ENCODE measurements around the gene CCNI2. TPM values are rescaled to one million over a fixed set of nuclear protein-coding genes. Genes with fewer than 3 reads are reported as not detected.
"Not testable (repeated sequence)": the region's sequence is repeated elsewhere in the genome, so short reads cannot be mapped to it uniquely, and the experiment has no call there.

The CCNI2 gene
- total RNA-seq, 1 experiment from 2014 or later: 1.7 TPM

GRCh38 chr5:132802044-132802684 lies 54.9 kb downstream of the CCNI2 start:
- peaks cover 15% of the 10 kb centered on the region for H3K27me3 Mint-ChIP-seq (ENCODE audit: low read depth)
- H3K27ac Mint-ChIP-seq: no peak overlapping the region
- no peak overlapping the region for H3K4me3 Mint-ChIP-seq
- H3K9me3 Mint-ChIP-seq: no peaks in the 10 kb centered on the region
- TF ChIP-seq ZNF532 (CRISPR knock-in tag; IDR thresholded peaks at IDR 0.05; ENCODE audit: borderline replicate concordance) (no peak), ZNF121 (CRISPR knock-in tag; IDR thresholded peaks at IDR 0.05) (peak; percentile 93), NFATC4 (CRISPR knock-in tag; IDR thresholded peaks at IDR 0.05) (no peak), ZBTB21 (CRISPR knock-in tag; IDR thresholded peaks at IDR 0.05; ENCODE audit: borderline replicate concordance) (no peak), FOXP1 (CRISPR knock-in tag; IDR thresholded peaks at IDR 0.05; ENCODE audit: borderline replicate concordance) (no peak)
- no peak for ATAC-seq
- no peaks in the 10 kb centered on the region for H3K36me3 Mint-ChIP-seq
- no peak for DNase-seq (ENCODE audit: low spot score)
- CTCF ChIA-PET: interaction anchor here (0.7 to 2.9 kb wide), 6 partner anchors 12 to 296 kb away, joined by 3 to 13 read pairs (median 4); no protein-coding TSS in a partner anchor
- peaks cover 5% of the 10 kb centered on the region for H3K4me1 Mint-ChIP-seq
- POLR2A ChIA-PET: no interaction called here

- H3K27me3 Mint-ChIP-seq (ENCODE audit: low read depth): peaks cover 15% of the 10 kb centered on the region
- DNase-seq (ENCODE audit: low spot score); H3K4me1 Mint-ChIP-seq; H3K27ac Mint-ChIP-seq; POLR2A ChIA-PET; ATAC-seq; H3K4me3 Mint-ChIP-seq; H3K36me3 Mint-ChIP-seq; H3K9me3 Mint-ChIP-seq: not testable (repeated sequence)
- CTCF ChIA-PET: interaction anchor here (2.7 to 2.9 kb wide), 2 partner anchors 12 to 17 kb away, joined by 9 to 13 read pairs; no protein-coding TSS in a partner anchor
Observed at GRCh38 chr5:132802685-132803066, 55.5 kb downstream of the CCNI2 start.

Other genes starting within 250 kb of the CCNI2 start
- gene IL5, start 203.9 kb upstream of the CCNI2 start, total RNA-seq (2021): not detected in 3 replicates
- 31.1 to 37.7 TPM (median 36.9 TPM) in 3 replicates for gene RAD50, start 190.4 kb upstream of the CCNI2 start, total RNA-seq (2021)
- not detected in 3 replicates for gene IL13, start 89.3 kb upstream of the CCNI2 start, total RNA-seq (2021)
- not detected in 3 replicates for gene IL4, start 73.4 kb upstream of the CCNI2 start, total RNA-seq (2021)
- gene KIF3A, start 9.9 kb upstream of the CCNI2 start, total RNA-seq (2021): 10.1 to 12.5 TPM (median 12.1 TPM) in 3 replicates
- 35.8 to 43.3 TPM (median 38.1 TPM) in 3 replicates for gene SEPTIN8, start 29.8 kb downstream of the CCNI2 start, total RNA-seq (2021)
- gene SOWAHA, start 65.9 kb downstream of the CCNI2 start, total RNA-seq (2021): 0.11 to 0.25 TPM (median 0.16 TPM) in 3 replicates
- 7.9 to 8.1 TPM (median 8.0 TPM) in 3 replicates for gene SHROOM1, start 83.2 kb downstream of the CCNI2 start, total RNA-seq (2021)
- 0.34 to 0.42 TPM (median 0.37 TPM) in 3 replicates for gene GDF9, start 119.0 kb downstream of the CCNI2 start, total RNA-seq (2021)
- gene UQCRQ, start 119.2 kb downstream of the CCNI2 start, total RNA-seq (2021): 244 to 256 TPM (median 244 TPM) in 3 replicates
- 1.9 to 2.4 TPM (median 2.0 TPM) in 3 replicates for gene LEAP2, start 126.2 kb downstream of the CCNI2 start, total RNA-seq (2021)
- gene AFF4, start 216.2 kb downstream of the CCNI2 start, total RNA-seq (2021): 53.2 to 58.1 TPM (median 55.3 TPM) in 3 replicates

All from WTC11 (cell line).